ENCODE data around the gene CPVL.

The CPVL gene

GRCh38 chr7:29146057-29146706 is at the start of gene CPVL:
Gene CPVL (minus strand): TSS chr7:29146537. CDS start chr7:29121061, 25,476 bp downstream.
- DNase-seq (ENCODE audit: low spot score), result no peak

- DNase-seq (ENCODE audit: low spot score), result peak; percentile 78
Measured at GRCh38 chr7:29194594-29195427, 48.5 kb upstream of the CPVL start, which contains the start of gene CHN2. Gene CHN2 (plus strand): TSS chr7:29194775.

- no peak for DNase-seq (ENCODE audit: low spot score)
Measured at GRCh38 chr7:29194206-29194593, 47.9 kb upstream of the CPVL start.

GRCh38 chr7:29193316-29194205 is 47.2 kb upstream of the CPVL start:
- no peak for DNase-seq (ENCODE audit: low spot score)

GRCh38 chr7:29192811-29193210 is 46.5 kb upstream of the CPVL start:
- DNase-seq (ENCODE audit: low spot score), result no peak

- DNase-seq (ENCODE audit: low spot score), result no peak
Measured at GRCh38 chr7:29192323-29192722, 46.0 kb upstream of the CPVL start.

GRCh38 chr7:29190349-29191045 is 44.2 kb upstream of the CPVL start:
- DNase-seq (ENCODE audit: low spot score), result no peak

- DNase-seq (ENCODE audit: low spot score), result no peak
Measured at GRCh38 chr7:29189743-29190201, 43.4 kb upstream of the CPVL start.

- no peak for DNase-seq (ENCODE audit: low spot score)
Measured at GRCh38 chr7:29185613-29186012, 39.3 kb upstream of the CPVL start.

- DNase-seq (ENCODE audit: low spot score), result no peak
Measured at GRCh38 chr7:29184599-29184998, 38.3 kb upstream of the CPVL start.

- DNase-seq (ENCODE audit: low spot score), result no peak
Measured at GRCh38 chr7:29179115-29179514, 32.8 kb upstream of the CPVL start.

- no peak for DNase-seq (ENCODE audit: low spot score)
Measured at GRCh38 chr7:29177963-29178600, 31.7 kb upstream of the CPVL start.

- DNase-seq (ENCODE audit: low spot score), result no peak
Measured at GRCh38 chr7:29173458-29173857, 27.1 kb upstream of the CPVL start.

- no peak for DNase-seq (ENCODE audit: low spot score)
Measured at GRCh38 chr7:29170781-29171180, 24.4 kb upstream of the CPVL start.

GRCh38 chr7:29167721-29168120 is 21.4 kb upstream of the CPVL start:
- DNase-seq (ENCODE audit: low spot score), result no peak

- DNase-seq (ENCODE audit: low spot score), result no peak
Measured at GRCh38 chr7:29163854-29164253, 17.5 kb upstream of the CPVL start.

GRCh38 chr7:29162577-29162976 is 16.2 kb upstream of the CPVL start:
- DNase-seq (ENCODE audit: low spot score), result no peak

- no peak for DNase-seq (ENCODE audit: low spot score)
Measured at GRCh38 chr7:29161231-29161630, 14.9 kb upstream of the CPVL start.

- no peak for DNase-seq (ENCODE audit: low spot score)
Measured at GRCh38 chr7:29160080-29160479, 13.7 kb upstream of the CPVL start.

GRCh38 chr7:29158795-29159423 is 12.6 kb upstream of the CPVL start:
- no peak for DNase-seq (ENCODE audit: low spot score)

Measured in left forelimb (tissue), 1 donor.